ENCODE measurements around the gene C2.

The C2 gene

GRCh38 chr6:31918069-31918720 lies 9.3 kb upstream of the C2 start:
- H3K27me3 ChIP-seq (ENCODE audit: insufficient read depth, poor library complexity, severe bottlenecking), result no peaks in the 10 kb centered on the region
- H3K4me3 ChIP-seq (replicated peaks; ENCODE audit: insufficient read depth, low read length), result no peak overlapping the region
- DNase-seq (ENCODE audit: low read depth in 1 of 2, low spot score in 1 of 2), result no peak
- TF ChIP-seq GABPA (IDR thresholded peaks at IDR 0.05; ENCODE audit: low read depth), result no peak
- H3K27ac ChIP-seq (replicated peaks), result no peak overlapping the region

DNA sequence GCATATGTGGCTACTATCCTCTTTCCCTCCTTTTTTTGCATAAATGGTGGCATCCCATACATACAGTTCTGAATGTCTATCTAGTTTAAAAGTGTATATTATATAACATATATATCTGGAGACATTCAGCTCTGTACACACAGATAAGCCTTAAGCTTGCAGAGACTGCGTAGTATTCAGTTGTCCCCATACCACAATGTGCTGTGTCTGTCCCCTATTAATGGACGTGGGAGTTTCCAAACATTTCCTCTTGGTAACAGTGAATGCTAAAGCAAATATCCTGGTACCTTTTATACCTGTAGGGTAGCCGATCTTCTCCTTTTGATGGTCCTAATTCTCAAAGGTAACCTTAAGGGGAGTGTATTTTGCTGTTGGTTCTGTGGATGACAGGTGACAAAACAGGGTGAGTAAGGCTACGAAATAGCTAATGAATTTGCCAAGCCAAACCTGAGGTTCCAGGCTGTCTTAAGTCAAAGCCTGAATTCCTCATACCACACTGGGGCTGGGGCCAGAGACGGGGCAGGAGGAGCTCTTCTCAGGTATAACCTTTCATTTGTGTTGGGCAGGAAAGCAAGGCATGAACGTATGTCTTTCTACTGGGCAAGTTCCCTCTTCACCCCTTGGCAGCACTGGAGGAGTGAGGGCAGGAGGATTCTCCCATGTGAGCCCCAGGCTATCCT lies 7.8 kb upstream of the C2 start:
- H3K4me3 ChIP-seq (replicated peaks; ENCODE audit: insufficient read depth, low read length), result no peak overlapping the region
- DNase-seq (ENCODE audit: low read depth in 1 of 2, low spot score in 1 of 2), result no peak
- TF ChIP-seq, protein P1, sequence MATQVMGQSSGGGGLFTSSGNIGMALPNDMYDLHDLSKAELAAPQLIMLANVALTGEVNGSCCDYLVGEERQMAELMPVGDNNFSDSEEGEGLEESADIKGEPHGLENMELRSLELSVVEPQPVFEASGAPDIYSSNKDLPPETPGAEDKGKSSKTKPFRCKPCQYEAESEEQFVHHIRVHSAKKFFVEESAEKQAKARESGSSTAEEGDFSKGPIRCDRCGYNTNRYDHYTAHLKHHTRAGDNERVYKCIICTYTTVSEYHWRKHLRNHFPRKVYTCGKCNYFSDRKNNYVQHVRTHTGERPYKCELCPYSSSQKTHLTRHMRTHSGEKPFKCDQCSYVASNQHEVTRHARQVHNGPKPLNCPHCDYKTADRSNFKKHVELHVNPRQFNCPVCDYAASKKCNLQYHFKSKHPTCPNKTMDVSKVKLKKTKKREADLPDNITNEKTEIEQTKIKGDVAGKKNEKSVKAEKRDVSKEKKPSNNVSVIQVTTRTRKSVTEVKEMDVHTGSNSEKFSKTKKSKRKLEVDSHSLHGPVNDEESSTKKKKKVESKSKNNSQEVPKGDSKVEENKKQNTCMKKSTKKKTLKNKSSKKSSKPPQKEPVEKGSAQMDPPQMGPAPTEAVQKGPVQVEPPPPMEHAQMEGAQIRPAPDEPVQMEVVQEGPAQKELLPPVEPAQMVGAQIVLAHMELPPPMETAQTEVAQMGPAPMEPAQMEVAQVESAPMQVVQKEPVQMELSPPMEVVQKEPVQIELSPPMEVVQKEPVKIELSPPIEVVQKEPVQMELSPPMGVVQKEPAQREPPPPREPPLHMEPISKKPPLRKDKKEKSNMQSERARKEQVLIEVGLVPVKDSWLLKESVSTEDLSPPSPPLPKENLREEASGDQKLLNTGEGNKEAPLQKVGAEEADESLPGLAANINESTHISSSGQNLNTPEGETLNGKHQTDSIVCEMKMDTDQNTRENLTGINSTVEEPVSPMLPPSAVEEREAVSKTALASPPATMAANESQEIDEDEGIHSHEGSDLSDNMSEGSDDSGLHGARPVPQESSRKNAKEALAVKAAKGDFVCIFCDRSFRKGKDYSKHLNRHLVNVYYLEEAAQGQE (IDR thresholded peaks at IDR 0.05; ENCODE audit: insufficient replicate concordance, low read depth), result no peak
- no peaks in the 10 kb centered on the region for H3K27me3 ChIP-seq (ENCODE audit: insufficient read depth, poor library complexity, severe bottlenecking)
- H3K27ac ChIP-seq (replicated peaks), result no peak overlapping the region

- no peak overlapping the region for H3K4me3 ChIP-seq (replicated peaks; ENCODE audit: insufficient read depth, low read length)
- TF ChIP-seq, protein P2, sequence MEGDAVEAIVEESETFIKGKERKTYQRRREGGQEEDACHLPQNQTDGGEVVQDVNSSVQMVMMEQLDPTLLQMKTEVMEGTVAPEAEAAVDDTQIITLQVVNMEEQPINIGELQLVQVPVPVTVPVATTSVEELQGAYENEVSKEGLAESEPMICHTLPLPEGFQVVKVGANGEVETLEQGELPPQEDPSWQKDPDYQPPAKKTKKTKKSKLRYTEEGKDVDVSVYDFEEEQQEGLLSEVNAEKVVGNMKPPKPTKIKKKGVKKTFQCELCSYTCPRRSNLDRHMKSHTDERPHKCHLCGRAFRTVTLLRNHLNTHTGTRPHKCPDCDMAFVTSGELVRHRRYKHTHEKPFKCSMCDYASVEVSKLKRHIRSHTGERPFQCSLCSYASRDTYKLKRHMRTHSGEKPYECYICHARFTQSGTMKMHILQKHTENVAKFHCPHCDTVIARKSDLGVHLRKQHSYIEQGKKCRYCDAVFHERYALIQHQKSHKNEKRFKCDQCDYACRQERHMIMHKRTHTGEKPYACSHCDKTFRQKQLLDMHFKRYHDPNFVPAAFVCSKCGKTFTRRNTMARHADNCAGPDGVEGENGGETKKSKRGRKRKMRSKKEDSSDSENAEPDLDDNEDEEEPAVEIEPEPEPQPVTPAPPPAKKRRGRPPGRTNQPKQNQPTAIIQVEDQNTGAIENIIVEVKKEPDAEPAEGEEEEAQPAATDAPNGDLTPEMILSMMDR (IDR thresholded peaks at IDR 0.05; ENCODE audit: insufficient read depth, low read length), result no peak
- TF ChIP-seq POLR2AphosphoS5 (IDR thresholded peaks at IDR 0.05; ENCODE audit: low read depth) (no peak), GABPA (IDR thresholded peaks at IDR 0.05; ENCODE audit: low read depth) (no peak), SPI1 (IDR thresholded peaks at IDR 0.05; ENCODE audit: borderline replicate concordance, low read depth) (no peak)
- TF ChIP-seq, protein P1 (IDR thresholded peaks at IDR 0.05; ENCODE audit: insufficient replicate concordance, low read depth), result no peak
- H3K27ac ChIP-seq (replicated peaks), result no peak overlapping the region
- H3K27me3 ChIP-seq (ENCODE audit: insufficient read depth, poor library complexity, severe bottlenecking), result no peaks in the 10 kb centered on the region
- peak; percentile 54 to 67 for DNase-seq (ENCODE audit: low read depth in 1 of 2, low spot score in 1 of 2)
These were observed 6.7 kb upstream of the C2 start for GRCh38 chr6:31920811-31921210.

GRCh38 chr6:31922942-31923341 lies 4.6 kb upstream of the C2 start:
- TF ChIP-seq, protein P1 (IDR thresholded peaks at IDR 0.05; ENCODE audit: insufficient replicate concordance, low read depth), result no peak
- TF ChIP-seq SPI1 (IDR thresholded peaks at IDR 0.05; ENCODE audit: borderline replicate concordance, low read depth), result no peak
- TF ChIP-seq POLR2AphosphoS5 (IDR thresholded peaks at IDR 0.05; ENCODE audit: low read depth), result no peak
- no peak for TF ChIP-seq GABPA (IDR thresholded peaks at IDR 0.05; ENCODE audit: low read depth)
- TF ChIP-seq, protein P2 (IDR thresholded peaks at IDR 0.05; ENCODE audit: insufficient read depth, low read length), result peak; percentile 2
- DNase-seq (ENCODE audit: low read depth in 1 of 2, low spot score in 1 of 2), result peak in 1 of 2 experiments; percentile 33
- Histone ChIP-seq H3K27ac (replicated peaks) (no peak overlapping the region), H3K27me3 (ENCODE audit: insufficient read depth, poor library complexity, severe bottlenecking) (no peaks in the 10 kb centered on the region), H3K4me3 (replicated peaks; ENCODE audit: insufficient read depth, low read length) (no peak overlapping the region)
